Measurements from ENCODE around the gene SHQ1. TPM values are rescaled to one million over a fixed set of nuclear protein-coding genes. Genes with fewer than 3 reads are reported as not detected.

Gene SHQ1
- total and polyA plus RNA-seq, 9 of the 15 experiments (the other 6 are each of a cell fraction or from before 2014, with no cell fraction given) = 9.2 to 25.0 (median 14.1) TPM

GRCh38 chr3:72888546-72889309, 40.5 kb upstream of the SHQ1 start (continued):
- TF ChIP-seq MGA (IDR thresholded peaks at IDR 0.05) (peak; percentile 42; the same call in 1 of the 2 replicates), PHF8 (IDR thresholded peaks at IDR 0.05; ENCODE audit: borderline replicate concordance, low read length) (no peak), ZBTB11 (CRISPR knock-in tag; IDR thresholded peaks at IDR 0.05) (no peak), ZNF507 (tag; conservative IDR thresholded peaks at IDR 0.05) (no peak), ZNF277 (CRISPR knock-in tag; IDR thresholded peaks at IDR 0.05; ENCODE audit: borderline replicate concordance) (no peak), L3MBTL2 (IDR thresholded peaks at IDR 0.05) (peak; percentile 45), ELF2 (CRISPR knock-in tag; IDR thresholded peaks at IDR 0.05) (no peak), HDAC6 (IDR thresholded peaks at IDR 0.05; ENCODE audit: low read depth, low read length) (no peak)
